IMR-90 (cell line): ENCODE results near the gene SIK3. TPM values are rescaled to one million over a fixed set of nuclear protein-coding genes. Genes with fewer than 3 reads are reported as not detected.

Experiments used
- ATAC-seq: fragments of 200-7000 bp; cut with Tn5 transposase; 2 replicates; pipeline ENCODE4 v1.9.1; 2020; ENCODE audit warnings: low read depth, mild to moderate bottlenecking, moderate library complexity
- BruUV-seq: library from RNA; stranded (reverse); fragments of 400-500 nt; replicated peaks from 2 replicates; lab custom pipeline; 2021; lab: Mats Ljungman, UMichigan
- CTCF ChIA-PET: fragments of 300-600 bp; formaldehyde crosslinking; extraction: SDS; loops from one replicate; lab custom pipeline; 2021; ENCODE audit warnings: antibody characterized with exemption; lab: Yijun Ruan, JAX
- POLR2A ChIA-PET: fragments of 300-600 bp; sonication (Branson Sonifier 250); formaldehyde crosslinking; loops from one replicate; lab custom pipeline; 2022; ENCODE audit warnings: antibody characterized with exemption; ENCODE audit not compliant: unreplicated experiment; lab: Charles Lee
- DNase-seq: peaks from one replicate; pipeline ENCODE4 v3.0.0; 2013
- H2AFZ ChIP-seq: replicated peaks from 2 replicates; pipeline ENCODE3; 2013; ENCODE audit warnings: low read length, mild to moderate bottlenecking; ENCODE audit not compliant: poor library complexity
- H2AK5ac ChIP-seq: 2 replicates; pipeline ENCODE4 v1.6.1; 2013; ENCODE audit warnings: low read depth, low read length, inconsistent platforms
- H2AK9ac ChIP-seq: replicated peaks from 2 replicates; pipeline ENCODE3; 2013; ENCODE audit warnings: mild to moderate bottlenecking, low read depth, low read length, moderate library complexity; ENCODE audit not compliant: poor library complexity
- H2BK120ac ChIP-seq: 2 replicates; pipeline ENCODE4 v1.6.1; 2013; ENCODE audit warnings: low read depth, low read length, inconsistent platforms
- H2BK15ac ChIP-seq: 3 replicates; pipeline ENCODE4 v1.6.1; 2013; ENCODE audit warnings: low read depth, low read length, inconsistent platforms
- H2BK20ac ChIP-seq: 2 replicates; pipeline ENCODE4 v1.6.1; 2013; ENCODE audit warnings: low read depth, mild to moderate bottlenecking, inconsistent platforms, low read length, moderate library complexity
- H2BK5ac ChIP-seq: 2 replicates; pipeline ENCODE4 v1.6.1; 2013; ENCODE audit warnings: mild to moderate bottlenecking, low read depth, low read length, inconsistent platforms; ENCODE audit not compliant: poor library complexity, severe bottlenecking
- H3K14ac ChIP-seq: replicated peaks from 2 replicates; pipeline ENCODE4 v1.6.1; 2013; ENCODE audit warnings: low read depth, low read length, inconsistent platforms
- H3K18ac ChIP-seq: 2 replicates; pipeline ENCODE4 v1.6.1; 2013; ENCODE audit warnings: low read depth, low read length, control low read depth
- H3K23ac ChIP-seq: 2 replicates; pipeline ENCODE4 v1.6.1; 2013; ENCODE audit warnings: low read depth, low read length, inconsistent platforms
- H3K27ac ChIP-seq: 2 replicates; pipeline ENCODE4 v1.5.1; 2013; ENCODE audit warnings: mild to moderate bottlenecking, control low read depth, low read length; ENCODE audit not compliant: insufficient read depth
- H3K27me3 ChIP-seq: 2 replicates; pipeline ENCODE4 v1.6.1; 2013; ENCODE audit warnings: low read length; ENCODE audit not compliant: control insufficient read depth, insufficient read depth
- H3K36me3 ChIP-seq: 2 replicates; pipeline ENCODE4 v1.6.1; 2013; ENCODE audit warnings: low read length, mixed read lengths; ENCODE audit not compliant: control insufficient read depth, insufficient read depth
- H3K4ac ChIP-seq: 2 replicates; pipeline ENCODE4 v1.6.1; 2013; ENCODE audit warnings: low read depth, low read length, inconsistent platforms
- H3K4me1 ChIP-seq: 2 replicates; pipeline ENCODE4 v1.6.1; 2013; ENCODE audit warnings: low read length, mixed read lengths; ENCODE audit not compliant: control insufficient read depth, insufficient read depth
- H3K4me2 ChIP-seq: 2 replicates; pipeline ENCODE4 v1.6.1; 2013; ENCODE audit warnings: low read depth, mild to moderate bottlenecking, control low read depth, low read length, moderate library complexity
- H3K4me3 ChIP-seq: 2 replicates; pipeline ENCODE4 v1.5.1; 2013; ENCODE audit warnings: low read depth, mild to moderate bottlenecking, control low read depth, low read length, moderate library complexity; ENCODE audit not compliant: insufficient read depth
- H3K56ac ChIP-seq: 2 replicates; pipeline ENCODE4 v1.6.1; 2013; ENCODE audit warnings: low read length, inconsistent platforms; ENCODE audit not compliant: insufficient read depth; ENCODE audit errors: extremely low read depth
- H3K79me1 ChIP-seq, 2 experiments: 2 replicates each; pipeline ENCODE4 v1.6.1; 2013; ENCODE audit warnings: low read length in 2 of 2, inconsistent platforms in 1 of 2, low read depth in 1 of 2
- H3K9ac ChIP-seq: 2 replicates; pipeline ENCODE4 v1.6.1; 2013; ENCODE audit warnings: low read depth, low read length, control low read depth
- H3K9me1 ChIP-seq: 2 replicates; pipeline ENCODE4 v1.6.1; 2013; ENCODE audit warnings: low read length, inconsistent platforms; ENCODE audit not compliant: insufficient read depth
- H3K9me3 ChIP-seq: 2 replicates; pipeline ENCODE4 v1.6.1; 2013; ENCODE audit warnings: low read length; ENCODE audit not compliant: control insufficient read depth, insufficient read depth
- H4K20me1 ChIP-seq: 2 replicates; pipeline ENCODE4 v1.6.1; 2013; ENCODE audit warnings: low read length, inconsistent platforms; ENCODE audit not compliant: insufficient read depth
- H4K5ac ChIP-seq: 2 replicates; pipeline ENCODE4 v1.6.1; 2013; ENCODE audit warnings: mild to moderate bottlenecking, low read depth, low read length, control low read depth
- H4K8ac ChIP-seq, 2 experiments: 2 replicates each; pipeline ENCODE4 v1.6.1; 2013; ENCODE audit warnings: low read depth in 2 of 2, low read length in 2 of 2, control low read depth in 1 of 2, inconsistent platforms in 1 of 2
- H4K91ac ChIP-seq: 2 replicates; pipeline ENCODE4 v1.6.1; 2013; ENCODE audit warnings: low read depth, low read length, inconsistent platforms; ENCODE audit not compliant: insufficient read depth
- BHLHE40 ChIP-seq: fragments of 150-350 bp; IDR thresholded peaks from 2 replicates; pipeline ENCODE4 v1.6.1; 2016; ENCODE audit warnings: mild to moderate bottlenecking, low read depth, low read length
- CEBPB ChIP-seq: IDR thresholded peaks from 2 replicates; pipeline ENCODE4 v1.6.1; 2012; ENCODE audit warnings: low read depth, low read length, improper control_type of control experiment
- CHD1 ChIP-seq: IDR thresholded peaks from 2 replicates; pipeline ENCODE4 v1.6.1; 2012; ENCODE audit warnings: low read depth, low read length, improper control_type of control experiment
- ELK1 ChIP-seq: fragments of 150-350 bp; IDR thresholded peaks from 2 replicates; pipeline ENCODE4 v1.6.1; 2016; ENCODE audit warnings: low read depth, mild to moderate bottlenecking, low read length, moderate library complexity, borderline replicate concordance
- FOS ChIP-seq: fragments of 150-350 bp; IDR thresholded peaks from 2 replicates; pipeline ENCODE4 v1.6.1; 2016; ENCODE audit warnings: low read depth, low read length
- MAFK ChIP-seq: IDR thresholded peaks from 2 replicates; pipeline ENCODE4 v1.6.1; 2012; ENCODE audit warnings: low read depth, low read length, improper control_type of control experiment
- RAD21 ChIP-seq: IDR thresholded peaks from 2 replicates; pipeline ENCODE4 v1.6.1; 2012; ENCODE audit warnings: low read length, improper control_type of control experiment
- USF2 ChIP-seq: fragments of 150-350 bp; IDR thresholded peaks from 2 replicates; pipeline ENCODE4 v1.6.1; 2017; ENCODE audit warnings: mild to moderate bottlenecking, antibody characterized with exemption, low read length, low read depth
- WGBS, 2 experiments: methylation state at CpG; one replicate each; pipeline versions ENCODE4 v1.1.5 to v1.1.7; 2013; ENCODE audit warnings: missing lambda C conversion rate in 2 of 2; ENCODE audit not compliant: insufficient read length in 1 of 2; ENCODE audit errors: extremely low coverage in 2 of 2; 5-methylcytosine and 5-hydroxymethylcytosine counted together
- dilution Hi-C: fragments of 300-500 bp; cut with HindIII; formaldehyde crosslinking; loops from one replicate; pipeline ENCODE4 v1.14.3; 2018; ENCODE audit warnings: low sequenced_read_pairs; ENCODE audit not compliant: unreplicated experiment
- in situ Hi-C: fragments of 300-500 bp; cut with MboI; formaldehyde crosslinking; loops from 3 replicates; pipeline ENCODE4 v1.14.3; 2019; ENCODE audit warnings: low sequenced_read_pairs, inconsistent platforms, mixed read lengths
- intact Hi-C: fragments of 100-400 bp; cut with micrococcal nuclease; formaldehyde crosslinking; loops from 2 replicates; pipeline ENCODE4 v1.10.0; 2022
- polyA plus RNA-seq, 3 experiments: library from polyadenylated mRNA; depleted of rRNA; stranded (reverse); fragments of >200 nt; gene quantifications; 2 replicates each; pipeline ENCODE4 v1.2.3, GENCODE V29; 2012; ENCODE audit warnings: low replicate concordance in 1 of 3
- total RNA-seq: library from RNA; depleted of rRNA; stranded (reverse); fragments of >200 nt; gene quantifications from 2 replicates; pipeline ENCODE4 v1.2.3, GENCODE V29; 2012

Gene SIK3
- total and polyA plus RNA-seq, 2 of the 4 experiments (the other 2 are of a cell fraction): 8.2 to 9.1 TPM

GRCh38 chr11:116794851-116795250 lies 303.4 kb downstream of the SIK3 start:
- Histone ChIP-seq H2AK9ac (no peak overlapping the region), H3K4me2 (no peak overlapping the region), H3K18ac (no peak overlapping the region), H2BK20ac (no peak overlapping the region), H2BK5ac (no peak overlapping the region), H4K20me1 (no peaks in the 10 kb centered on the region), H3K9ac (no peak overlapping the region), H3K14ac (no peak overlapping the region), H4K8ac (no peak overlapping the region), H4K91ac (no peak overlapping the region), H3K4me3 (no peak overlapping the region), H4K5ac (no peak overlapping the region), H3K4ac (no peak overlapping the region), H3K9me3 (no peaks in the 10 kb centered on the region), H2AK5ac (no peak overlapping the region), H2BK120ac (no peak overlapping the region), H3K27ac (no peak overlapping the region), H3K79me1 (no peaks in the 10 kb centered on the region), H3K36me3 (no peaks in the 10 kb centered on the region), H3K56ac (no peak overlapping the region), H2BK15ac (no peak overlapping the region), H3K4me1 (peaks cover 2% of the 10 kb centered on the region), H2AFZ (no peak overlapping the region), H3K9me1 (peaks cover 3% of the 10 kb centered on the region), H3K23ac (no peak overlapping the region), H3K27me3 (peaks cover 5% of the 10 kb centered on the region)
- ATAC-seq: no peak
- 86% methylated on average over 1 of the region's 2 CpGs; no CpG with 5 or more reads in 1 of the 2 experiments for WGBS, 2 experiments
- in situ Hi-C loops (loop anchor here (5.0 kb wide), 1 partner anchor 307 kb away; no protein-coding TSS in a partner anchor), intact Hi-C loops (loop anchor here (5.0 kb wide), 1 partner anchor 77 kb away; no protein-coding TSS in a partner anchor), dilution Hi-C loops (no loop called here)
- CTCF ChIA-PET: no interaction called here
- POLR2A ChIA-PET: no interaction called here
- no TSS peak for BruUV-seq
- no peak for TF ChIP-seq FOS
- no peak for TF ChIP-seq USF2
- TF ChIP-seq CHD1: no peak
- TF ChIP-seq CEBPB: no peak
- no peak for TF ChIP-seq BHLHE40
- no peak for TF ChIP-seq RAD21
- TF ChIP-seq ELK1: no peak
- no peak for TF ChIP-seq MAFK
- no peak for DNase-seq
